ENCODE results near the gene SKI. TPM values are rescaled to one million over a fixed set of nuclear protein-coding genes. Genes with fewer than 3 reads are reported as not detected.
A peak's percentile ranks its signal among the peaks of the same experiment; 100 is the strongest.

The SKI gene
- total RNA-seq, 1 donor from 2014 or later = 78.9 TPM

- no peak for DNase-seq (ENCODE audit: low spot score)
Measured at GRCh38 chr1:2274929-2275475, 46.9 kb downstream of the SKI start.

- no peak for DNase-seq (ENCODE audit: low spot score)
Measured at GRCh38 chr1:2275796-2276536, 47.8 kb downstream of the SKI start.

GRCh38 chr1:2276803-2277580 is 48.9 kb downstream of the SKI start:
- DNase-seq (ENCODE audit: low spot score) = no peak

- no peak for DNase-seq (ENCODE audit: low spot score)
Measured at GRCh38 chr1:2277741-2278488, 49.8 kb downstream of the SKI start.

DNA sequence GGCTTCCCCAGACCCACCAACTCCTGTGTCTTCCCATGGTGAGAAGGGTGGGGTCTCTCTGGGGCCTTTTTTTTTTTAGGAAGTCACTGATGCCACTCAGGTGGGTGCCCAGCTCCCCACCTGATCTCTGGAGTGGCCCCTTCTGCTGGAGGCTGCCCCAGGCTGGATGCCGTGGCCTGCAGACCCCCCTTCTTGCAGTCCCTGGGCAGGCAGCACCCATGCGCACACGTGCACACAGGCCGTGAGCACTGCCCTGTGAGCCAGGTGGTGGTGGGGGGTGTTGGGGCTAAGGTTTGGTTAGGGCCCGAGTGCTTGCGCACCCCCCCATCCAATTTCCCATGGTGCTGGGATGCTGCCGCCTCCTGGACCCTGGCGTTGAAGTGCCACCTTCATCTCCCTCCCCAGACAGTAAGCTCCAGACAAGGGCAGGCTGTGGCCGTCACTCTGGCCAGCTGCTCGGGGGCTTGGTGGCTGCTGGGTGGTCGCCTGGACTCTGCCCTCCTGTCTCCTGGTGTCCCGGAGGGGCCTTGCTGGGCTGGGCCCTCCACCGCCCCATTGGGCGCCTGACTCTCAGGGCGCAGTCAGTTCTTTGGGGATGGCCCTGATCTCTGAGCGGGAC is 50.6 kb downstream of the SKI start:
- no peak for DNase-seq (ENCODE audit: low spot score)

- DNase-seq (ENCODE audit: low spot score) = peak; percentile 67
Measured at GRCh38 chr1:2279210-2279639, 51.1 kb downstream of the SKI start.

DNA sequence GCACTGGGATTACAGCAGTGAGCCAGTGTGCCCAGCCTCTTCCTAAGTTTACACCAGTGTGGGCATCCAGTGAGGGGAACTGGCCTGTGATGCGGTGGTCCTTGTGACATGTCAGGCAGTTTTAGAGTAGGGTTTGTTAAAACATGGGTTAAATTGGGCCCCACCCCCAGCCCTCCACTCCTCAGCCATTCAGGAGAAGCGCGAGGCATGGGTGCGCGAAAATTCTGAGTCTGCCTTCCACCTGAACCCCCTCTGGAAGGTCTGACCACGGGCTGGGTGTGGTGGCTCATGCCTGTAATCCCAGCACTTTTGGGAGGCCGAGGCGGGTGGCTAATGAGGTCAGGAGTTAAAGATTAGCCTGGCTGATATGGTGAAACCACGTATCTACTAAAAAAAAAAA is 51.7 kb downstream of the SKI start:
- DNase-seq (ENCODE audit: low spot score) = no peak

DNA sequence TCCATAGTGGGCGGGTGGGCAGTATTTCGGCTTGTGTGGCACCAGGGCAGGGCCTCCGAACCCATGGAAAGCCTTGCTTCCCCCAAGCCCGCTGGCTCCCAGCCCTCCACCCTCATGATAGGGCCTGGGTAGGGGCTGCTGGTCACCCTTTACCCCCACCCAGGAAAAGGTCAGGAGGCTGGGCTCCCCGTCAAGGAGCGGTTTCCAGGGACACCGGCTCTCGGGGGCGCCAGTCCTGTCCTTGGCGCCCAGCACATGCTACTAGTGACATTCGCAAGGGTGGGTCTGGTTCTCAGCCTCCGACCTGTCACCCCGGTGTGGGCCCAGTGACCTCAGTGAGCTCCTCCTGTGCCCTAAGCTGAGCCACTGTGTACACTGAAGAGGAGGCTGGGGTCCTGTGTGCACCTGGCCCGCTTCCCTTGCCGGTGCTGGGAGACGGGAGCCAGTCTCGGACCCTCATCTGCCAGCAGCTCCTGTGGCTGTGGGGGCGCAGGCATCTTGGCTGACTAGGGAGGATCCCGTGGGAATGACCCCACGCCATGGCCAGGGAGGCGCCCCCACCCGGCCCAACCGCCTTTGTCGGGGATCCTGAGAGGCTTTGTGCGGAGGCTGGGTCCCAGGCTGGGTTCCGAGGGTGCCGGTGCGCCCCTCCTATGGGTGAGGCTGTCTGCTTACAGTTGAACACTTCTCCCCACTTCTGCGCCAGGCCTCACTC is 54.6 kb downstream of the SKI start:
- DNase-seq (ENCODE audit: low spot score) = no peak

- DNase-seq (ENCODE audit: low spot score) = no peak
Measured at GRCh38 chr1:2283371-2283990, 55.4 kb downstream of the SKI start.

GRCh38 chr1:2283991-2284895 is 56.1 kb downstream of the SKI start:
- no peak for DNase-seq (ENCODE audit: low spot score)

GRCh38 chr1:2284932-2285331 is 56.8 kb downstream of the SKI start:
- DNase-seq (ENCODE audit: low spot score) = no peak

DNA sequence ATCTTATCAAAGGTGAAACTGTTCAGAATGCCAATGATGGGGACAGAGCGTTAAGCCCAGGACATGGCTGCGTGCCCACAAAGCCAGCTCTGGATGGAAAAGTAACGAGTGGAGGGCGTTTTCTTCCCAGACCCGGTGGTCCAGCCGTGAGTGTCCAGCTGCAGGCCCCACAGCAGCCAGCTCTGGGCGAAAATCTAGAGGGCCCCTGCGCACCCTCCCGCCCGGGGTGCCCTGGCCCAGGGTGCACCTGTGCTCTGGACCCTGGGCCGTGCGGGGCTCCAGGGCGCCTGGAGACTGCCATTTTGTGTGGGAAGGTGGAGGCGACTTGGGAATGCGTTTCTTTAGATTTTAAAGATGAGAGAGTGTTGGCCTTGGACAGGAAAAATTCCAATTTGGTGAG is 58.8 kb downstream of the SKI start:
- no peak for DNase-seq (ENCODE audit: low spot score)

DNA sequence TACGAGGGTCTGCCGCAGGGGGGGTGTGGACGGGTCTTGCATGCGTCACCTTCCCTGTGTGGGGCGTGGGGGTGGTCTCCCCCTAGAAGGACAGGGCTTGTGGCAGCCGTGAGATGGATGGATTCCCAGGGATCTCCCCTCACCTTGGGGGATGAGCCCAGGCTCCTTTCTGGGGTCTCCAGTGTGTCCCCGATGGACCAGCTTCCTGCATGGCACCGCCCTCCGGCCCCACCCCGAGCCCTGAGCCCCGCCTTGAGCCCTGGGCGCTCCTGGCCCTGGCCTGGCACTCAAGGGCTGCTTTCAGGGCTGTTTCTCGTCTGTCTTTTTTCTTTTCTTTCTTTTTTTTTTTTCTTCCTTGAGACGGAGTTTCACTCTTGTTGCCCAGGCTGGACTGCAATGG is 59.5 kb downstream of the SKI start:
- no peak for DNase-seq (ENCODE audit: low spot score)

DNA sequence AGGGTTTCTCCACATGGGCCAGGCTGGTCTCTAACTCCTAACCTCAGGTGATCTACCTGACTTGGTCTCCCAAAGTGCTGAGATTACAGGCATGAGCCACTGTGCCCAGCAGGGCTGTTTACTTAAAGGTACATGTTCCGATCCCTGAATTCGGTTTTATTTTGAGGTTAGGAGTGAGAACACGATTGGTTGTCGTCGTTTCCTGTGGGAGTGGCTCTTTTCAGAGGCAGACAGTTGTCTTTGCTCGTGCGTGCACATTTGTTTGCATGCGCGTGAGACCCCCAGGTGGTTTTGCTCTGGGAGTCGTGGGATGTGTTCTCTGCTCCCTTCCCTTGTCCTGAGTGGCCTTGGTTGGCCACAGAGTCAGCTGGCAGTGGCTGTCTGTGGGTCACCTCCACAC is 60.2 kb downstream of the SKI start:
- DNase-seq (ENCODE audit: low spot score) = no peak

- no peak for DNase-seq (ENCODE audit: low spot score)
Measured at GRCh38 chr1:2288816-2289536, 60.9 kb downstream of the SKI start.

- no peak for DNase-seq (ENCODE audit: low spot score)
Measured at GRCh38 chr1:2289607-2290006, 61.5 kb downstream of the SKI start.

GRCh38 chr1:2290171-2290578 is 62.1 kb downstream of the SKI start:
- no peak for DNase-seq (ENCODE audit: low spot score)

- peak; percentile 87 for DNase-seq (ENCODE audit: low spot score)
Measured at GRCh38 chr1:2290595-2291510, 62.7 kb downstream of the SKI start.

All from mucosa of gallbladder (tissue), 1 donor.